AG09309 (cell line): ENCODE data around the gene TMEM138.

ENCODE experiments used
- DNase-seq: peaks from one replicate; pipeline ENCODE4 v3.0.0-alpha.2; 2010; ENCODE audit warnings: low read depth
- H3K4me3 ChIP-seq: 2 replicates; pipeline ENCODE4 v1.5.1; 2011; ENCODE audit warnings: mild to moderate bottlenecking, low read depth, low read length, moderate library complexity; ENCODE audit not compliant: control insufficient read depth
- TF ChIP-seq, protein P1 (sequence below): IDR thresholded peaks from 2 replicates; pipeline ENCODE4 v1.5.1; 2011; ENCODE audit warnings: mild to moderate bottlenecking, low read depth, low read length, inconsistent platforms; ENCODE audit not compliant: insufficient read depth, control insufficient read depth; ENCODE audit errors: missing control alignments

Gene TMEM138

DNA sequence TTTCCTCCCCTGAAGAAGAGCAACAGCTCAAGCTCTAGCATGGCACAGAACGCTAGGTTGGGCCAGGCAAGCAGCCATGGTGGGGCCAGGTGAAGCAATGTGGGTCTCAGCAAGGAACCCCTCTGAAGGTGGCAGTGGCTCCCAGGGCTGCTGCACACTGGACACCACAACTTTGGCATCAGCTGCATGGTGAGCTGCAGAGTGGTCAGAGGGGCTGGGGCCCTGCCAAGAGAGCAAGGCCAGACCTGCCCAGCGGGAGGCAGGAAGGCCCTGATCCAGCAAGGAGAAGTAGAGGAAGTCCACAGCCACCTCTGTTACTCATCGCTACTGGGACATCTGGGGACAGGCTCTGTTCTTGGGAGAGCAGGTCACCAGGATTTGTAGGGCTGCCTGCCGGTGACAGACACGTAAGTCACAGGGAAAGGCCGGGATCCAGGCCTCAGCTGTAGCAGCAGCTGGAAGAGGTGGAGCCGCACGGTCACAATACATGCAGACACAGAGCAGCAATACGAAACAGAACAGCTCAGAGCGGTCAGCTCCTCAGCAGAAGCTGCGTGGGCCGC is 12.9 kb upstream of the TMEM138 start:
- DNase-seq = no peak
- TF ChIP-seq, protein P1, sequence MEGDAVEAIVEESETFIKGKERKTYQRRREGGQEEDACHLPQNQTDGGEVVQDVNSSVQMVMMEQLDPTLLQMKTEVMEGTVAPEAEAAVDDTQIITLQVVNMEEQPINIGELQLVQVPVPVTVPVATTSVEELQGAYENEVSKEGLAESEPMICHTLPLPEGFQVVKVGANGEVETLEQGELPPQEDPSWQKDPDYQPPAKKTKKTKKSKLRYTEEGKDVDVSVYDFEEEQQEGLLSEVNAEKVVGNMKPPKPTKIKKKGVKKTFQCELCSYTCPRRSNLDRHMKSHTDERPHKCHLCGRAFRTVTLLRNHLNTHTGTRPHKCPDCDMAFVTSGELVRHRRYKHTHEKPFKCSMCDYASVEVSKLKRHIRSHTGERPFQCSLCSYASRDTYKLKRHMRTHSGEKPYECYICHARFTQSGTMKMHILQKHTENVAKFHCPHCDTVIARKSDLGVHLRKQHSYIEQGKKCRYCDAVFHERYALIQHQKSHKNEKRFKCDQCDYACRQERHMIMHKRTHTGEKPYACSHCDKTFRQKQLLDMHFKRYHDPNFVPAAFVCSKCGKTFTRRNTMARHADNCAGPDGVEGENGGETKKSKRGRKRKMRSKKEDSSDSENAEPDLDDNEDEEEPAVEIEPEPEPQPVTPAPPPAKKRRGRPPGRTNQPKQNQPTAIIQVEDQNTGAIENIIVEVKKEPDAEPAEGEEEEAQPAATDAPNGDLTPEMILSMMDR = no peak
- no peak overlapping the region for H3K4me3 ChIP-seq

DNA sequence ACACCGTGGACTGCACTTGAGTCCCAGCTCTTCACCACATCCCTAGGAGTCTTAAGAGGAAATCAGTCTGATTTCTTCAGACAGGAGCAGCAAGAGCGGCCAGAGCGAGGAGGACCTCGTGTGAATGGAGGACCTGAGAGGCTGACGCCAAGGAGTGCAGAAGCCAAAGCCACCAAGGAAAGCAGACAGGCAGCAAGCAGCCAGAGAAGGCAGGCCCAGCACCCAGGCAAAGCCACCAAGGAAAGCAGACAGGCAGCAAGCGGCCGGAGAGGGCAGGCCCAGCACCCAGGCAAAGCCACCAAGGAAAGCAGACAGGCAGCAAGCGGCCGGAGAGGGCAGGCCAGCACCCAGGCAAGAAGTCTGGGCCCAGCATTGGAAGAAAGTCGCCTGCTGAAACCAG is 12.3 kb upstream of the TMEM138 start:
- DNase-seq = no peak
- H3K4me3 ChIP-seq = no peak overlapping the region
- TF ChIP-seq, protein P1 = no peak

DNA sequence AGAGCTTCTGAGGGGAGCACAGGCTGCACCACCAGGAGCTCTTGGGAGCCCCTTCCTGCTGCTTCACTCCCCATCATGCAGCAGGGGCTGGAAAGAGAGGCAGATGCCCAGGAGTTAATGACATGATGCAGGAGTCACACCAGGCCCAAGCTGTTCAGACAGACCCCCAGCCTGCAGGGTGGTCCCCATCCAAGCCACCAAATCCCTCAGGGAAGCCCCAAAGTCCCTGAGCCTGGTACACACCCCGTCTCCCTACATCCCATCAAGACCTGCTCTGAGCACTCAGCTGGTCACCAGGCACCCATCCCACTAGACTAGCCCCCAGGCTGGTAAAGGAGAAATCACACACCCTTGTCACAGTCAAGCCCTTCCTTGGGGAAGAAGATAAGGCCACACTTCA is 11.8 kb upstream of the TMEM138 start:
- H3K4me3 ChIP-seq = no peak overlapping the region
- TF ChIP-seq, protein P1 = no peak
- DNase-seq = no peak

DNA sequence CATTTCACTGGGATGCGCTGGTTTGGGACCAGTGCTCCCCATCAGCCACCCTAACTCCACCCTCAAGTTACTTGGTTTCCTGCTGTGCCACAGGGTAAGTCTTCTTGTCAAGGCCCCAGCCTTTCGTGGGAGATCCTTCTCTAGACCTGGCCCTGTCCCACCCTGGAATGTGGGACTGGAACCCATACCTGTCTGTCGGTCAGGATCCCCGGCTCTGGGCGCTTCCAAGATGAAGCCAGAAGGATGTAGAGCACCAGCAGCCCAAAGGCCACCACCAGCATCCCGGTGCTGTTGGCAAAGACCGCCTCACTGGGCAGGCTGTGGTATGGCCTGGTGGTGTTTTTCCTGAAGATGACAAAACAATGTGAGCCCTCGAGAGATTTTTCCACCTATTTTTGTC is 11.4 kb upstream of the TMEM138 start:
- TF ChIP-seq, protein P1 = no peak
- DNase-seq = no peak
- no peak overlapping the region for H3K4me3 ChIP-seq

DNA sequence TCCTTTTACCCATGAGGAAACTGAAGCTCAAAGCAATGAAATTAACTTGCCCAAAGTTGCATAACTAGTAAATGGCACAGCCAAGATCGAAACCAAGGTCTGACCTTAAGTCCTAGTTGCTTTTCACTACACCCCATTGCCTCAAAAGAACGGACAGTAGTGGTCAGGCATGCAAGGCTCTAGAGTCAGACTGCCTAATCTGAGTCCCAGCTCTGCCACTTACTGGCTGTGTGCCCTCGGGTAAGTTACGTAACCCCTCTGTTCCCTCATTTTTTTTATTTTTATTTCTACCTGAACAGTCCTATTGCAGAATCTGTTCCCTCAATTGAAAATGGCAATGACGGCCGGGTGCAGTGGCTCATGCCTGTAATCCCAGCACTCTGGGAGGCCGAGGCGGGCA is 10.1 kb upstream of the TMEM138 start:
- TF ChIP-seq, protein P1 = no peak

DNA sequence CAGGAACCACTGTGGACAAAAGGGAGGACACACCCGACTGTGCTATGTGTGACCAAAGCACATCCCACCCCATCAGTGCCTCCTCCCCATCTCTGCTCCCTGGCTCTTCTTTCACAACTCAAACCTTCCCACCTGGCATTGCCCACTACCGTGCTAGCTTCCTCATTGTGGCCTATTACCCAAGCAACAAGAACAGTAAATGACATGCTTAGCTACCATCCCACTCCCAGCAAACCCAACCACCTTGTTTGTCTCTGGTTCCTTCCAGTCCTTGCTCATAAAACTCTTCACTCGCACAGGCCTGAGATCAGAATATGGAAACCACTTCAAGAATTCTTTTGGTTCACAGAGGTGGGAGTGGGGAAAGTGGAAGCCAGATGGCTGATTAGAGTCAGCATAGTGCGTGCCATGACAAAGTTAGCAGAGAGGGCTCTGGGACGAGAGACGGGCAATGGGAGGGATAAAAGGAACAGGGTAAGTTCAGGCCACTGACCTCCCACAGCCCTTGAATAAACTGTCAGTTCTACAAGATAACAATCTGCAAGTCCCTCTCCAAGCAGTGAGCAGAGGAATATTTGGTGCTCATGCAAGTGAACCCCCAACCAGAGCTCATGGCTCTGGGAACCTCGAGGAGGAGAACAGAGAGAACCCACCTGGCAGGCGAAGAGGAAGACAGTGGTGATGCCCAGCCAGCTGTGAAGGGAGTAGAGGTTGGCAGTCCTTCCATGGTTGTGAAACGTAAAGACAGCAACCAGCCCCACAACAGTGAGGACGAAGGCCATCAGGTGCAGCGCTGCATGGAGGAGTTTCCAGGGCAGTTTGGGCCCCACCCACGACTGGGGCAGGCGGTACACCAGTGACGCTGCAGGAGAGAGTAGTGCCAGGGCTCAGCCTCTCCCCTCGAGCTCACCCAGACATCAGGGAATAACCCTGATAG is 8.8 kb upstream of the TMEM138 start:
- H3K4me3 ChIP-seq = no peak overlapping the region
- DNase-seq = no peak
- TF ChIP-seq, protein P1 = no peak

More for the DNA sequence above, 10.1 kb upstream of the TMEM138 start:
- no peak for DNase-seq
- no peak overlapping the region for H3K4me3 ChIP-seq
